M059J (cell line): Measurements from ENCODE around the gene SMYD3. TPM values are rescaled to one million over a fixed set of nuclear protein-coding genes. Genes with fewer than 3 reads are reported as not detected.

Experiments
- DNase-seq: peaks from one replicate; pipeline ENCODE4 v3.0.0-alpha.2; 2012; ENCODE audit warnings: low read depth
- total RNA-seq: library from RNA; depleted of rRNA; stranded (reverse); fragments of >200 nt; shearing (Covaris generic); gene quantifications from 2 replicates; pipeline ENCODE4 v1.2.3, GENCODE V29; 2014

Gene SMYD3
- total RNA-seq, 1 experiment from 2014 or later = 35.5 TPM

DNA sequence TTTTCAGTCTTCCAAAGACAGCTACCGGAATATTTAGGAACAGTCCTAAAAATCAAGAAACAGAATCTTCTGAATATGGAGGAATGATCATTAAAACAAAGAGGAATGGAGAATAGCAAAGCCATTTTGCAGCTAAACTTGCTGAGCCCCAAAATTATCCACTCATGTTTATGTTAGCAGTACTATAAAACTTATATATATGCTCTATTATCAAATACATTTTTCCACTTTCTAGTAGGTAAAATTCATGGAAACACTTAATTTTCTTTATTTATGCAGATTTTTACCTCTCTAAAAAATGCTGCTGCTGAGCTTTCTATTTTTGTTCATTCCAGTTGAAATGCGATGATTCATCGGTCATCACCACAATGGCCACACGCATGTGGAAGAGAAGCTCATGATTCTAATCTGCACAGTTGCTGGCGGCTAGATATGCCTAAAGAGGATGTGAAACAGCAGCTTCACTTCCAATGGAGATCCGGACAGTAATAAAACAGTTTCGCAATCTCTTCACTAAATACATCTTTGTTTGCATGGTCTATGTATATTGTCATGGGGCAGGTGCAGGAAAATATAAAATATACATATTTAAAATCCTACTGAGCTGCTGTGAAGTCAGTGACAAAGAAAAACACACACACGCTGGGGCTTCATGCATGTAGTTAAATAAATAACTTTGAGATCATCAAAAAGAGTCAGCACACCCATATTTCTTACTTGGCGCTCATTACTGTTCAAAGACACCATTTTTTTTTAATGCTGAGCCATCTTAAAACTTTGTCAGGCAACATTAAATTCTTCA is 292.2 kb downstream of the SMYD3 start:
- peak; percentile 94 for DNase-seq

DNA sequence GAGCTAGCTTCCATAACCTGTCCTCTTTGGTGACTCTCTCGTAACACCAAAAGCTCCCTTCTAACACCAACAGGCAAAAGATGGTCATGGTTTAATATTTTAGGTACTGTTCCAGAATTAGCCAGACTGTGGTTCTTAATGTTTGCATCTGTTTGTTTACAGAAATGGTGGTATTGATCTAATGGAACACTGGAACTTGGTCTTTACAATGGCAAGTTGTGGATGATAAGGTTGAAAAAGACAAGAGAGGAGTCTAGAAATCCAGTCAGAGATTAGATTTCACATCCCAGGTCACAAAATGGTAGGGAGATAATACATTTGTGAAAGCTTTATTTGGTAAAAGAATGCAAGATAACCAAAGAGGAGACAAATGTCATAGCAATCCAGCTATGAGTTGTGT is 293.1 kb downstream of the SMYD3 start:
- DNase-seq = no peak

DNA sequence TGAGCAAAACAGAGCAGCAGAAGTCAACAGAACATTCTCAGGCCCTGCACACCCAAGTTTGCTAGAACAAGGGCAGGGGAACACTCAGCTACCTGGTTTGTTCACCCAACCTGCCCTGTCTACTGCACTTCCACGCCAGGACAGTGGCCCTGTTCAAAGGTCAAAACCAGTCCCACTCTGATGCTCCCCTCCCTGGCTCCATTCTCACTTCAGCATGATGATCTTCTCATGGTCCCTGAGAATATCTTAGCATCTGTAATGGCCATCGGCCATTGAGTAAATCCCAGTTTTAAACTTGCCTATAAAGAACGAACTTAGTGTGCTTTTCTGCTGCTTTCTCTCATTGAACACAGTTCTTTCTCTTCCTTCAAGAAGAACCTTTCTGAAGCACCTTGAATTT is 293.6 kb downstream of the SMYD3 start:
- DNase-seq = no peak

DNA sequence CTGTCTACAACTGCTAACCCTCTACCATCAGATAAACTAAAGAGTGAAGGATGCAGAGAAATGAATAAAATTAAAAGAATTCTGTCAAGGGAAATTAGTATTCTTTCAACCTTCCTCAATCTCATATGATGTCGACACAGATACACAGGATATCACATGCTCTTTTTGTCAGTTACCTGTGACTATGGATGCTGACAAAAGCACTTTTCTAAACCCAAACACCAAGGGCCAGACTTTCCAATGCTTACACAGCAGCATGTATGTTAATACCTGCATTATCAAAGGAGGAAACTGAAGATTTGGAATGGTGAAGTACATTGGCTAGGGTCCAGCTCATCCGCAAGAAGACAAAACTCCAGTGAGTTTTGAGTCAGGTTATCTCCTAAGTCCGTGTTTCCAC is 294.0 kb downstream of the SMYD3 start:
- no peak for DNase-seq

DNA sequence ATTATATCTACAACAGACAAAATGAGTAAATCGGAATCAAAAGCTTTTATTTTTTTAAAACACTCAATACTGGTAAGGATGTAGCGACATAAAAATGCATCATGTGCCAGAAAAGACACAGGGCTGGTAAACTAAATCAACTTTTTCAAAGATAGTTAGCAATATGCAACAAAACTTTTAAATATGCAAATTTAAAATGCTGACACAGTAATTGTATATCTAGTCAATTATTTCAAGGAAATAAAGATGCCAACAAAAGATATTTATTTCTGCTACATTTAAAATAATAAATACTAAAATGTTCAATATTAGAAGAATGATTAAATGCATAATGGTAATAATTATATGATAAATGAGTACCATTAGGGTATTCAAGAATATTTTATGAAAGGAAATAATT is 295.1 kb downstream of the SMYD3 start:
- no peak for DNase-seq

DNA sequence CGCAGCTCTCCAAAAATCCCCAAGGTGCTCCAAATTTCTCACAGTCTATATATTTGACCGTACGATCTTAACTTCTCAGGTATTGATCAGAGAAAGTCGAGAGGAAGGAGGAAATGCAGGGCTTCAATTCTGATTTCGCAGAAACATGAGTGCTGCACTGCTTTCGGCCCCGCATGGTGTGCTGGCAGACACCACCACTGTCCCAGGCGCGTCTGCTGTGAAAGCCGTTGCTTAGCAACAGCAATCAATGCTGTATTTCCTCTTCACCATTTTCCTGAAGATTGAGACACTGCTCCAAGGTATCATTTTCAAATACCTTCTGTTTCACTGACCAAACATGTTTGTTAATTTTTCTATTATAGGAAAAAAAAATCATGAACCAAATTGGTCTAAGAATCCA is 296.3 kb downstream of the SMYD3 start:
- DNase-seq = no peak

DNA sequence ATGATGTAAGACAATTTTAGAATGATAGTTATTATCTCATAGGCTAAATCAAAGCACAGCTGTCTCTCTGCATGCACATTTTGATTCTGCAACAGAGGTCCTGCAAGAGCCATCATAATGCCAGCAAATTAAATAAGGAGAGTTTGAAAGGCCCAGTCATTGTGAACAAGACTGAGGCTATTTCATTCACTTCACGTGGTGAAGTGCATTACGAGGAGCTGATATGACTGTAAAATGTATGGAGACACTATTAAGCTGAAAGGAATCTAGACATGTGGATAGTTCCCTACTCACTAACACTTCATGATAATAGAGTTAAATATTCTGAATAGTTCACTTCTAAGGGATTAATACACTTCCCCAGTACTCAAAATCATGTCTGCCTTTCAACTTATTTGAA is 299.0 kb downstream of the SMYD3 start:
- DNase-seq = no peak

DNA sequence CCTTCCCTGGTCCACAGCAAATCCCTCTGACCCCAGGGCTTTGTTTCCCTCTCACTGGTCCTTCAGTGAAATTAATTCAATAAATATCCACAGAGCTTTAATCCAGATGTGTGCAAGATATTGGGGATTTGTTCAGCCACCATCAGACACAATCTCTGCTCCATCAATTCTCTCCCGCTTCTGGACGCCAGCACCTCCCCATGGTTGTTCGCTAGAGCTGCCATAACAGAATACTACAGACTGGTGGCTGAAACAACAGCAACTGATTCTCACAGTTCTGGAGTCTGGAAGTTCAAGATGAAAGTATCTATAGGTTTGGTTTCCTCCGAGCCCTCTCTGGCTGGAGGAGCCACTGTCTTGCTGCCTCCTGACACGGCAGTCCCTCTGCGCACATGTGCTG is 303.9 kb downstream of the SMYD3 start:
- no peak for DNase-seq

DNA sequence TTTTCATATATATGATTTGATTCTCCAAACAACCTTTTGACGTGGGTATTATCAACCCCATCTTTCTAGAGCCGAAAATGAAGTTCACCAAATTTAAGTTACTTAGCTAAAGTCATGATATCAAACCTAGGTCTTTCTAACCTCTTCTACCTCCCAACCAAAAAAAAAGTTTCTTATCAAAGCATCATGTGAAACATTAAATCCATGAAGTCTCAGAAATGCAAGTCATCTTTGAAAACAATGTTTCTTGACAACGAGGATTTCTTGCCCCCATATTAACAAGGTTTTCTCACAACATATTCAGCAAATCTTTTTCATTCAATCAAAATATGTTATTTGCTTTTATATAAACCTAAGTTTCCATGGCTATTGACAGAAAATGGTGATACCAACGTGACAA is 306.3 kb downstream of the SMYD3 start:
- DNase-seq = no peak

DNA sequence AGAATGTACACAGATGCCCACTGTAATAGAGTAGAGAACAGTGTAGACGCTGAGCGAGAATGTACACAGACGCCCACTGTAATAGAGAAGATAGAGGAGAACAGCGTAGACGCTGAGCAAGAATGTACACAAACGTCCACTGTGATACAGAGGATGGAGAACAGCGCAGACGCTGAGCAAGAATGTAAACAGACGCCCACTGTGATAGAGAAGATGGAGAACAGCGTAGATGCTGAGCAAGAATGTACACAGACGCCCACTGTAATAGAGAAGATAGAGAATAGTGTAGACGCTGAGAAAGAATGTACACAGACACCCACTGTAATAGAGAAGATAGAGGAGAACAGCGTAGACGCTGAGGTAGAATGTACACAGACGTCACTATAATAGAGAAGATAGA is 306.9 kb downstream of the SMYD3 start:
- no peak for DNase-seq

DNA sequence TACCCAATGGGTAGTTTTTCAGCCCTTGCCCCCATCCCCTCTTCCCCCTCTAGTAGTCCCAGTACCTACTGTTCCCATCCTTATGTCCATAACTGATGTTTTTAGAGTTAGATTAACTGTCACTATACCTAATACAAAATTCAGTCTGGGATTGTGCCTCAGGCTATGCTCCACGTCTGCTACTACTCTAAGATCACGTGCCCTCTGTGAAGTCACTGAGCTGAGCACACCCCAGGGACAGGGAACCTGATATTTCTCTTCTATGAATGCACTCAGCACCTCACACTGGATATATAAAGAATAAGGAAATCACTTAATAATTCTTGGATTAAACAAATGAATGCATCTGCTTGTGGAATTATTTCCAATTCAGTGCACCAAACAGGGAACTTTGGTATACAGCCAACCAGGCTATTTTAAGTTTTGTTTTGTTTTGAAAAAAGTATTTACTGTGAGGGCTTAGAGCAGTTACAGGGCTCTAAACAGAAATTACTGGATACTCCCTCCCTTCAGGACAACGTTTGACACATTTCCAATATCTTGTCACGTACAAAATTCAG is 307.9 kb downstream of the SMYD3 start:
- DNase-seq = peak; percentile 60

DNA sequence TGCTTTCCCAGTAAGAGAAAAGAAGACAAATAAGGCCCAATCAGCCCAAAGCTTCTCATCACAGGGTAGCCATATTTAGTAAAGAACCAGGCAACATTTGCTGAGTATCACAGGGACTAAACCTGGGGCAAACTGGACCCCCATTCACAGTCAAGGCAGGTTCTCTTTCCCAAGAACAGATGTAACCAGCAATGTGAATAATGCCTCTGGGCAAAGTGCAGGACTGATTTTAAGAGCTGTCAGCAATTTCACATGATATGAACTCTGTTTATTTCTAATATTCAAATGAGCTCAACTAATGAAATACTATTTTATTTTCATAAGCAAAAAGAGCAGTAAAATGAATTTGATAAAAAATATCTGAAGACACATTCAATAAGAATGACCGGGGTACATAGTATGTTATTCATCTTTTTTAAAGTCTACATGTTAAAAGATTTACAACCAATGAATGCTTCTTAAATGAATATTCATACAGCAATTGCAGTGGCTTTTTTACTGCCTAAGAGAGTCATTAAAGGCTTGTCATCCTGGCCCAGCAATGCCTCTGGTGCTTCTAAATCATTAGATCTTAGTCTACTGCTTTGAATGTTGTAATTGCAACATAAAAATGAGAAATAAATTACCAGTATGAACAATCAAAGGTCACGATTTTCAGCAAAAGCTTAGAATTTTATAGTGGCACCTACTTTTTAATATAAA is 308.8 kb downstream of the SMYD3 start:
- peak; percentile 21 for DNase-seq

DNA sequence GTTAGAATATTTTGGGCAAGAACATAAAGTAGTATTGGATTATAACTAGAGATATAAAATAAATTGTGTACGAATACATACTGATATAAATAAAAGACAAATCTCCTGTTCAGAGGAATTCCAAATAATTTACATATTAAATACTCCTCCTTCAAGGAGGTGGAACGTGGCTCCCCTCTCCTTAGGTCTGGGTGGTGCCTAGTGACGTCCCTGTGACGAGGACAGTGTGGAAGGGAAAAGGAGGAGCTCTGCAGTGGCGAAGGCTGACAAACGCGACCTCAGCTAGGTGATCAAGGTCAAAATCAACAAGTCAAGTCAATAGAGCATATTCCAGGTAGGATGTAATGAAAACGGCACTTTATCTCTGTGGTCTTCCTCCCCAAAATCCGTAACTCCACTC is 310.0 kb downstream of the SMYD3 start:
- DNase-seq = no peak

DNA sequence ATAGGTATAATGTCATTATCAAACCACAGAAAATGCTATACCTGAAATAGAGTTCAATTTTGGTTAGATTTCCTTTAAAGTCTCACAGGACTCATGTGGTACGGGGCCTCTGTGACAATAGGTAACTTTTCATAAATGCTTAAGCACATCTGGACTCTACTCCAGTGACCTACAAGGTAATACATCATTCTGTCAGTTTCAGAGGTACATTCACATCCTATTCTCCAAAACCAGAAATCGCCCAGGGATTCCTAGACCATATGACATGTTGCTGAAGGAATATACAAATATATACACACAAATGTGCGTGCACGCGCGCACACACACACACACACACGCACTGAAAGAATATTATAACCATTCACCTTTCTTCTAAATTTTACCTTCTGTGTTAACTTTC is 311.8 kb downstream of the SMYD3 start:
- no peak for DNase-seq

DNA sequence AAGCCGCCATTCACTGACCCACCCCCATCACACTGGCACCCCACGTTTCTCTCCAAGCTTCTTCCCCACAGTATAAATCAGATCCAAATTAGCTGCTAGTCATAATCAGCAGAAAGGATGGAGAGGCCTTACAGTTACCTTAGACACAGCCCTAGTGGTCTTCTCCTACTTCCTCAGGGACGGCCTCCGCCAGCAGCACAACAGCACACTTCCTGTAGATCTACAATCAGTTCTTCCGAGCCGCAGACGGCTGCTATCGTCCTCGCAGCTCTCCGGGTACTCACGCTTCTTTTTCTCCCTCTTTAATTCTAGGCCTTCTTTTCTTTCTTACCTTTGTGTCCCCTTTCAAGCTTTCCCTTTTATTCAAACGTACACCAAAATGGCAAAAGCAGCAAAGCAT is 313.5 kb downstream of the SMYD3 start:
- no peak for DNase-seq

DNA sequence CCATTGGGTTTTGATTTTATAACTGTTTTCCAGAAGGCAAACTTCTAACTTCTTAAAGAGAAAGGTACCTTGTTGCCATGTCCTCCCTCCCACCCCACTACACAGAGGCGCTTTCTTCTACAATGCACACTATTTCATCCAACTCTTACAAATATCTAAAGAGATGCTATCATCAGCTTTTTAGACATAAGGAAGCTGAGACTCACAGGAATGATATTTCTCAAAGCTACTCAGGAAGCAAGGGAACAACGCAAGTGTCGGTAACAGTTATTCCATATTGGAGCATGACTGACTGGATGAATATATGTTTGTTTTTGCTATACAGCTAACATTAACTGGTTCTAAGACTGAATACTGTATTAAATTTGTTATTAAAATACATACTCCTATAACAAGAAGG is 318.0 kb downstream of the SMYD3 start:
- no peak for DNase-seq

DNA sequence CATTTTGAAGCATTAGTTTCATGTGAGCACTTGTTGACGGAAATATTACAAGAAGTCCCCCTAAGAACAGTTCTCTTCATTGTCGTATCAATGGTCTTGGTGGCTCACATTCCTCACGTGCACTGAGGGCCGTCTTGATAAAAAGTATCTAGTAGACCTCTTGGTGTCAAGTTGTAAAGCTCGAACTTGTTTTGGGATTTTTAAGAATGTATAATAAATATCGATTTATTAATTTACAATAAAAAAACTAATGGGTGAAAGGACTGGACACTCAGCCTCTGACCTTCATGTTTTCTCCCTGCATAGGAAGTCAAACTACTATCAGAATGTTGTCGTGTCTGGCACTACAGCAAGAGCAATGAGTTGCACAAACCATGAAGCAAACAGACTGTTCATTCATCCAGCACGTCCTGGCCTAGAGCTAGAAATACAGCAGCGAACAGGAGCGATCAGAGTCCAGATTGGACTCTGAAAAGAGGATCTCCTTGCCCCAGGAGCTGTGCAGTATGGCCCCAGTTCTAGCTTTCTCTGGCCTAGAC is 319.2 kb downstream of the SMYD3 start:
- DNase-seq = no peak

DNA sequence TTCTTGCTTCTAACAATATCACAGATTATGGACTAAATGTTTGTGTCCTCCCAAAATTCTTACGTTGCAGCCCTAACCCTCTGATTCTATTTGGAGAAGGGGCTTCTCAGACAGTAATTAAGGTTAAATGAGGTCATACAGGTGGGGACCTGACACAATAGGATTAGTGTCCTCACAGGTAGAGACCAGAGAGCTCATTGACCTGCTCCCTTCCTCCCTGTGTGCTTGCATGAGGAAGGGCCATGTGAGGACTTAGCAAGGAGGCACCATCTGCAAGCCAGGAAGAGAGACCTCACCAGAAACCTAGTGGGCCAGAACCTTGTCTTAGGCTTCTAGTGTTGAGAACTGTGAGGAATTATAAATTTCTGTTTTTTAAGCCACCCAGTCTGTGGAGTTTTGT is 322.6 kb downstream of the SMYD3 start:
- no peak for DNase-seq

DNA sequence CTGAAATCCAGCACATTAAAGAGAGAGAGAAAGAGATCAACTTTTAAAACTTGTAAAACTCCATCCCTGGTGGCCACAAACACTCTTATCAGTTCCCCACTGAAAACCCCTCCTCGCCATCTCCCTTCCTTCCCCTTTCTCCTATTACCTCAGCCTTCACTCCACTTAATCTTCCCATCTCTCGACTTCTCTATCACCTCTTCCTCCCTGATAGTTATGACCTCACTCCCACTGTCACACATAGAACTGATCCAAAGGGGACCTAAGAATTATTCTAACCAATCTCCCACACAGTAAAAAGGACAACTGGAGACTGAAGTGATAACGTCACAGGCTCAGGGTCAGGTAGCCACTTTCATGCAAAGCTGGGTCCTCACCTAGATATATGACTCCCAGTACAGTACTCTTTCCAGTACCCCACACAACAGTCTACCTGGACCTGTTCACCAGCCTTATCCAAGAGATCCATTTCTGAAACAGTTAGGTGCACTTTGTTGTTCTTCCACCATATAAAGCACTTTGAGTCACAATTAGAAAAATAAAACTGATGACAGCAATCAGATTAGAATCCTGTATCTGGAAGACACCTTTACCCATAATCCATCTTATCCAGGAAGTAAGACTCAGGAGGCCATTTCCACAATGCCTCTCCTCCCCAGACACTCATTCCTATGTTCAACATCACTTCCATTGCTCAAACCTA is 324.8 kb downstream of the SMYD3 start:
- DNase-seq = no peak

DNA sequence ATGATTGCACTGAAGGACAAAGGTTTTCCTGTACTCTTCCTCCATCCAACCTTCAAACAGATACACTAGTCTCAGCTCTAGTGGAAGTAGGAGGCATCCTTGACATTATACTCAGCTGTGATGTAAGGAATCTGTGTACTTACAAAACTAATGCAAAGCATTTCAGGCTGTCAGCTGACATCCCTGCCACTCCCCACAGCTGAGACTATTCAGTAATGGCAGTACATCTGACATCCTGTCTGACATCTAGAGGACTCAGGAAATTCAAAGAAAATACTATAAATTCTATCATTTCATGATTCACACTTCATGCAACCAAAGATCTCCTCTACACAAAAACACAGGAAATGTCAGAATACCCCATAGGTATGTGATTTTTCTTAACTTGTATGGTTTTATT is 325.8 kb downstream of the SMYD3 start:
- no peak for DNase-seq

DNA sequence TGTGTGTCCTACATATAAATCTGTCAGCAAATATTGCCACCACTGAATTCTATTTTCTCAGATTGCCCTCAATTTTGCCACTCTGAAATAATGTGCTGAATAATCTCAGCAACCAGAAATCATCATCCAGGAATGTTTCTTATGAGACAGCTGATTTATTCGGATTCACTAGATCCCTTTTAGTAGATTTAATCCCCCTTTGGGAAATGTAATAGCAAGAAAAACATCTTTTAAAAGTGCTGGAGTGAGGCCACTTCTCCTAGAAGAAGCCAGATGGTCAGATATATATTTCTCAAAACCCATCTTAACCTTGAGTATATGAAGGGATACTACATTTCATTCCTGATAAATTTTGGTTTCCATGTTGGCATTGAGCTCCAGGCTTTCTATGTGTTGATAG is 327.7 kb downstream of the SMYD3 start:
- DNase-seq = no peak

DNA sequence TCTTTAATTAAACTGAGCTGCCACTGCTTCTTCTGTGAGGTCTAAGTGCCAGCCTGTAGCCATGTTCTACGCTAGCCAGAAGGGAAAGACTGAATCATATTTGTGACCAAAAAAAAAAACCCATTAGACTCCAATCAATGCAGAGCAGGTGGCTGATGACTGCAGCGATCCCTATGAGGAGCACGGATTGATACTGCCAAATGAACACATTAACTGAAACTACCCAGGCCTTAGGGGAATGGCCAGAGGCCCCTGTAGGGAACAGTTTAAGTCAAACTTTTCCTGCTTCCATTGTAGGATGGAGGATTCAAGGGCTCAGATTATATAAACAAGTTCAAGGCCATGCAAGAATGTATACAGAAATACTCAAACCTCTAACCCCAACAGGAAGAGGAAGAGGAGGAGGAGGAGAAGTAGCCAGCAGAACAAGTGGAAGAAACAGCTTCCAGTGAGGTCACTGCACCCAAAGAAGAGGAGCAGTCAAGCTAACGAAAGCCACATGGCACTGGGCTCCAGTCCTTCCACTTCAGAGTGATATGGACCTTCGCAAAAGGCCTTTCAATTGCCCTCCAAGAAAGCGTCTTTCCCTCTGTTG is 328.3 kb downstream of the SMYD3 start:
- DNase-seq = no peak
